ENCODE measurements around the gene KRT12.
"Not testable (repeated sequence)": the region's sequence is repeated elsewhere in the genome, so short reads cannot be mapped to it uniquely, and the experiment has no call there.

KRT12 gene

GRCh38 chr17:40864661-40865390 lies 2.2 kb downstream of the KRT12 start:
- peaks cover 0 to 4% of the 10 kb centered on the region in 2 donors for H3K27me3 ChIP-seq (ENCODE audit: control insufficient read depth in 1 of 2, insufficient read depth in 2 of 2, low read length in 2 of 2)
- peaks cover 8 to 13% of the 10 kb centered on the region in 2 donors for H3K4me1 ChIP-seq (ENCODE audit: control insufficient read depth in 1 of 2, insufficient read depth in 2 of 2, low read length in 2 of 2)
- H3K9me3 ChIP-seq (ENCODE audit: control insufficient read depth in 1 of 2, low read length in 2 of 2) = no peaks in the 10 kb centered on the region
- no peak overlapping the region for H3K4me3 ChIP-seq (ENCODE audit: low read depth in 1 of 2, low read length in 2 of 2)
- no peak overlapping the region for H3K9ac ChIP-seq (ENCODE audit: low read depth in 1 of 2, low read length in 2 of 2)
- no peaks in the 10 kb centered on the region for H3K36me3 ChIP-seq (ENCODE audit: control insufficient read depth in 1 of 2, insufficient read depth in 2 of 2, low read length in 2 of 2)
- H3K27ac ChIP-seq (ENCODE audit: low read depth, low read length) = no peak overlapping the region

GRCh38 chr17:40862985-40863733 lies 3.9 kb downstream of the KRT12 start:
- H3K36me3 ChIP-seq (ENCODE audit: control insufficient read depth in 1 of 2, insufficient read depth in 2 of 2, low read length in 2 of 2) = no peaks in the 10 kb centered on the region
- no peaks in the 10 kb centered on the region for H3K9me3 ChIP-seq (ENCODE audit: control insufficient read depth in 1 of 2, low read length in 2 of 2)
- peaks cover 0 to 4% of the 10 kb centered on the region in 2 donors for H3K27me3 ChIP-seq (ENCODE audit: control insufficient read depth in 1 of 2, insufficient read depth in 2 of 2, low read length in 2 of 2)
- H3K9ac ChIP-seq (ENCODE audit: low read depth in 1 of 2, low read length in 2 of 2) = no peak overlapping the region
- no peak overlapping the region for H3K4me3 ChIP-seq (ENCODE audit: low read depth in 1 of 2, low read length in 2 of 2)
- H3K4me1 ChIP-seq (ENCODE audit: control insufficient read depth in 1 of 2, insufficient read depth in 2 of 2, low read length in 2 of 2) = peaks cover 16 to 20% of the 10 kb centered on the region in 2 donors
- no peak overlapping the region for H3K27ac ChIP-seq (ENCODE audit: low read depth, low read length)

- Histone ChIP-seq H3K9ac (ENCODE audit: low read depth in 1 of 2, low read length in 2 of 2) (no peak overlapping the region), H3K36me3 (ENCODE audit: control insufficient read depth in 1 of 2, insufficient read depth in 2 of 2, low read length in 2 of 2) (no peaks in the 10 kb centered on the region), H3K27me3 (ENCODE audit: control insufficient read depth in 1 of 2, insufficient read depth in 2 of 2, low read length in 2 of 2) (peaks cover 0 to 4% of the 10 kb centered on the region in 2 donors)
These were observed 7.5 kb downstream of the KRT12 start for GRCh38 chr17:40859536-40859935.

GRCh38 chr17:40858667-40859066 lies 8.4 kb downstream of the KRT12 start:
- not testable (repeated sequence) for H3K27me3 ChIP-seq (ENCODE audit: control insufficient read depth in 1 of 2, insufficient read depth in 2 of 2, low read length in 2 of 2); H3K9me3 ChIP-seq (ENCODE audit: control insufficient read depth in 1 of 2, low read length in 2 of 2); H3K27ac ChIP-seq (ENCODE audit: low read depth, low read length); H3K9ac ChIP-seq (ENCODE audit: low read depth in 1 of 2, low read length in 2 of 2); H3K4me3 ChIP-seq (ENCODE audit: low read depth in 1 of 2, low read length in 2 of 2); H3K36me3 ChIP-seq (ENCODE audit: control insufficient read depth in 1 of 2, insufficient read depth in 2 of 2, low read length in 2 of 2)
- H3K4me1 ChIP-seq (ENCODE audit: control insufficient read depth in 1 of 2, insufficient read depth in 2 of 2, low read length in 2 of 2) = peaks cover 20% of the 10 kb centered on the region in 2 donors

More at GRCh38 chr17:40859536-40859935, 7.5 kb downstream of the KRT12 start:
- Histone ChIP-seq H3K4me1 (ENCODE audit: control insufficient read depth in 1 of 2, insufficient read depth in 2 of 2, low read length in 2 of 2) (peaks cover 20% of the 10 kb centered on the region in 2 donors), H3K4me3 (ENCODE audit: low read depth in 1 of 2, low read length in 2 of 2) (no peak overlapping the region), H3K9me3 (ENCODE audit: control insufficient read depth in 1 of 2, low read length in 2 of 2) (no peaks in the 10 kb centered on the region), H3K27ac (ENCODE audit: low read depth, low read length) (no peak overlapping the region)

- H3K9me3 ChIP-seq (ENCODE audit: control insufficient read depth in 1 of 2, low read length in 2 of 2) = no peaks in the 10 kb centered on the region
- peaks cover 13 to 14% of the 10 kb centered on the region in 2 donors for H3K4me1 ChIP-seq (ENCODE audit: control insufficient read depth in 1 of 2, insufficient read depth in 2 of 2, low read length in 2 of 2)
- H3K36me3 ChIP-seq (ENCODE audit: control insufficient read depth in 1 of 2, insufficient read depth in 2 of 2, low read length in 2 of 2) = no peaks in the 10 kb centered on the region
- H3K27me3 ChIP-seq (ENCODE audit: control insufficient read depth in 1 of 2, insufficient read depth in 2 of 2, low read length in 2 of 2) = peaks cover 0 to under 1% of the 10 kb centered on the region in 2 donors
- H3K4me3 ChIP-seq (ENCODE audit: low read depth in 1 of 2, low read length in 2 of 2) = no peak overlapping the region
- no peak overlapping the region for H3K9ac ChIP-seq (ENCODE audit: low read depth in 1 of 2, low read length in 2 of 2)
- no peak overlapping the region for H3K27ac ChIP-seq (ENCODE audit: low read depth, low read length)
These were observed 9.5 kb downstream of the KRT12 start for GRCh38 chr17:40857535-40857934.

- Histone ChIP-seq H3K27me3 (ENCODE audit: control insufficient read depth in 1 of 2, insufficient read depth in 2 of 2, low read length in 2 of 2) (peaks cover 0 to 3% of the 10 kb centered on the region in 2 donors), H3K9me3 (ENCODE audit: control insufficient read depth in 1 of 2, low read length in 2 of 2) (no peaks in the 10 kb centered on the region), H3K4me3 (ENCODE audit: low read depth in 1 of 2, low read length in 2 of 2) (no peak overlapping the region), H3K9ac (ENCODE audit: low read depth in 1 of 2, low read length in 2 of 2) (no peak overlapping the region), H3K27ac (ENCODE audit: low read depth, low read length) (no peak overlapping the region), H3K36me3 (ENCODE audit: control insufficient read depth in 1 of 2, insufficient read depth in 2 of 2, low read length in 2 of 2) (no peaks in the 10 kb centered on the region), H3K4me1 (ENCODE audit: control insufficient read depth in 1 of 2, insufficient read depth in 2 of 2, low read length in 2 of 2) (peaks cover 5 to 7% of the 10 kb centered on the region in 2 donors)
These were observed 12.7 kb downstream of the KRT12 start for GRCh38 chr17:40854175-40854814.

- H3K27me3 ChIP-seq (ENCODE audit: control insufficient read depth in 1 of 2, insufficient read depth in 2 of 2, low read length in 2 of 2) = peaks cover 0 to 3% of the 10 kb centered on the region in 2 donors
- H3K9me3 ChIP-seq (ENCODE audit: control insufficient read depth in 1 of 2, low read length in 2 of 2) = no peaks in the 10 kb centered on the region
- H3K9ac ChIP-seq (ENCODE audit: low read depth in 1 of 2, low read length in 2 of 2) = no peak overlapping the region
- no peaks in the 10 kb centered on the region for H3K36me3 ChIP-seq (ENCODE audit: control insufficient read depth in 1 of 2, insufficient read depth in 2 of 2, low read length in 2 of 2)
- no peak overlapping the region for H3K27ac ChIP-seq (ENCODE audit: low read depth, low read length)
- H3K4me3 ChIP-seq (ENCODE audit: low read depth in 1 of 2, low read length in 2 of 2) = no peak overlapping the region
- H3K4me1 ChIP-seq (ENCODE audit: control insufficient read depth in 1 of 2, insufficient read depth in 2 of 2, low read length in 2 of 2) = peaks cover 0 to 2% of the 10 kb centered on the region in 2 donors
These were observed 14.7 kb downstream of the KRT12 start for GRCh38 chr17:40852364-40852763.

GRCh38 chr17:40850293-40850972 lies 16.6 kb downstream of the KRT12 start:
- Histone ChIP-seq H3K9ac (ENCODE audit: low read depth in 1 of 2, low read length in 2 of 2) (no peak overlapping the region), H3K27ac (ENCODE audit: low read depth, low read length) (no peak overlapping the region), H3K4me1 (ENCODE audit: control insufficient read depth in 1 of 2, insufficient read depth in 2 of 2, low read length in 2 of 2) (no peaks in the 10 kb centered on the region), H3K27me3 (ENCODE audit: control insufficient read depth in 1 of 2, insufficient read depth in 2 of 2, low read length in 2 of 2) (peaks cover 0 to 5% of the 10 kb centered on the region in 2 donors), H3K4me3 (ENCODE audit: low read depth in 1 of 2, low read length in 2 of 2) (no peak overlapping the region), H3K36me3 (ENCODE audit: control insufficient read depth in 1 of 2, insufficient read depth in 2 of 2, low read length in 2 of 2) (no peaks in the 10 kb centered on the region), H3K9me3 (ENCODE audit: control insufficient read depth in 1 of 2, low read length in 2 of 2) (no peaks in the 10 kb centered on the region)

- H3K9me3 ChIP-seq (ENCODE audit: control insufficient read depth in 1 of 2, low read length in 2 of 2) = no peaks in the 10 kb centered on the region
- no peaks in the 10 kb centered on the region for H3K4me1 ChIP-seq (ENCODE audit: control insufficient read depth in 1 of 2, insufficient read depth in 2 of 2, low read length in 2 of 2)
- no peak overlapping the region for H3K27ac ChIP-seq (ENCODE audit: low read depth, low read length)
- H3K4me3 ChIP-seq (ENCODE audit: low read depth in 1 of 2, low read length in 2 of 2) = no peak overlapping the region
- H3K27me3 ChIP-seq (ENCODE audit: control insufficient read depth in 1 of 2, insufficient read depth in 2 of 2, low read length in 2 of 2) = peaks cover 0 to 8% of the 10 kb centered on the region in 2 donors
- no peaks in the 10 kb centered on the region for H3K36me3 ChIP-seq (ENCODE audit: control insufficient read depth in 1 of 2, insufficient read depth in 2 of 2, low read length in 2 of 2)
- H3K9ac ChIP-seq (ENCODE audit: low read depth in 1 of 2, low read length in 2 of 2) = no peak overlapping the region
These were observed 17.3 kb downstream of the KRT12 start for GRCh38 chr17:40849723-40850122.

Data from duodenal mucosa (tissue), 2 donors.